Measurements from ENCODE around the gene GRM8. TPM values are rescaled to one million over a fixed set of nuclear protein-coding genes. Genes with fewer than 3 reads are reported as not detected.

Gene GRM8
- total RNA-seq, 1 experiment from 2014 or later: 0.40 TPM

DNA sequence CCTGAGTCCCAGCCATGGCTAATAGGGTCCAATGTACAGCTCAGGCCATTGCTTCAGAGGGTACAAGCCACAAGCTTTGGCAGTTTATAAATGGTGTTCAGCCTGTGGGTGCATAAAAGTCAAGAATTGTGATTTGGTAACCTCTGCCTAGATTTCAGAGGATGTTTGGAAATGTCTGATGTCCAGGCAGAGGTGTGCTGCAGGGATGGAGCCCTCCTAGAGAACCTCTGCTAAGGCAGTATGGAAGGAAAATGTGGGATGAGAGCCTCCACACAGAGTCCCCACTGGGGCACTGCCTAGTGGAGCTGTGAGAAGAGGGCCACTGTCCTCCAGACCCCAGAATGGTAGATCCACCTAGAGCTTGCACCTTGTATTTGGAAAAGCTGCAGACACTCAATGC is 779.9 kb downstream of the GRM8 start:
- TF ChIP-seq, protein P1, sequence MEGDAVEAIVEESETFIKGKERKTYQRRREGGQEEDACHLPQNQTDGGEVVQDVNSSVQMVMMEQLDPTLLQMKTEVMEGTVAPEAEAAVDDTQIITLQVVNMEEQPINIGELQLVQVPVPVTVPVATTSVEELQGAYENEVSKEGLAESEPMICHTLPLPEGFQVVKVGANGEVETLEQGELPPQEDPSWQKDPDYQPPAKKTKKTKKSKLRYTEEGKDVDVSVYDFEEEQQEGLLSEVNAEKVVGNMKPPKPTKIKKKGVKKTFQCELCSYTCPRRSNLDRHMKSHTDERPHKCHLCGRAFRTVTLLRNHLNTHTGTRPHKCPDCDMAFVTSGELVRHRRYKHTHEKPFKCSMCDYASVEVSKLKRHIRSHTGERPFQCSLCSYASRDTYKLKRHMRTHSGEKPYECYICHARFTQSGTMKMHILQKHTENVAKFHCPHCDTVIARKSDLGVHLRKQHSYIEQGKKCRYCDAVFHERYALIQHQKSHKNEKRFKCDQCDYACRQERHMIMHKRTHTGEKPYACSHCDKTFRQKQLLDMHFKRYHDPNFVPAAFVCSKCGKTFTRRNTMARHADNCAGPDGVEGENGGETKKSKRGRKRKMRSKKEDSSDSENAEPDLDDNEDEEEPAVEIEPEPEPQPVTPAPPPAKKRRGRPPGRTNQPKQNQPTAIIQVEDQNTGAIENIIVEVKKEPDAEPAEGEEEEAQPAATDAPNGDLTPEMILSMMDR (IDR thresholded peaks at IDR 0.05; ENCODE audit: unreplicated experiment): no peak
- no peak overlapping the region for H3K27ac Mint-ChIP-seq (ENCODE audit: unreplicated experiment)
- intact Hi-C loops (cut with micrococcal nuclease; ENCODE audit: unreplicated experiment): no loop called here
- no peak overlapping the region for H3K4me3 Mint-ChIP-seq (ENCODE audit: low read depth, unreplicated experiment)
- no TSS peak for BruUV-seq (replicated peaks)
- H3K4me1 Mint-ChIP-seq (ENCODE audit: low read depth, unreplicated experiment): no peaks in the 10 kb centered on the region
- DNase-seq: no peak
- no peaks in the 10 kb centered on the region for H3K27me3 Mint-ChIP-seq (ENCODE audit: unreplicated experiment)
- H3K36me3 Mint-ChIP-seq (ENCODE audit: insufficient read depth, unreplicated experiment): no peaks in the 10 kb centered on the region
- peaks cover 3% of the 10 kb centered on the region for H3K9me3 Mint-ChIP-seq (ENCODE audit: low read depth, unreplicated experiment)
- CTCF ChIA-PET: no interaction called here

DNA sequence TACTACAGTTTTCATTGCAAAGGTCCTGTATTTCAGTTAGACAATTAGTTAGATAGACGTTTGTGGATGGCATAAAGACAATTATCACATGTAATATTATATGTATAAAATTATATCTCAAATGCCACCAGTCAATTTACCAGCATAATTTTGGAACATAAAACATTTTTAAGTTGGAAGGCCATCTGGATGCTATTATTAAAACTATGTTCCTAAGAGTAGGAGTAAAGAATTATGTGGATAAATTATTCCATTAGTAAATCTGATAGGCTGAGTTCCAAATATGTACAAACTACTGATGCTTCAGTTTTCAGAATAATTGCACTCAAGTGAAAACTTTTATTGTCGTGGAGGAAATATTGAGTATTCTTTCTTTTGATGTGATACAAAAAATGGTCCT is 790.3 kb downstream of the GRM8 start:
- TF ChIP-seq, protein P1 (IDR thresholded peaks at IDR 0.05; ENCODE audit: unreplicated experiment): no peak
- Mint-ChIP-seq H3K27ac (ENCODE audit: unreplicated experiment) (no peak overlapping the region), H3K36me3 (ENCODE audit: insufficient read depth, unreplicated experiment) (no peaks in the 10 kb centered on the region), H3K9me3 (ENCODE audit: low read depth, unreplicated experiment) (peaks cover 2% of the 10 kb centered on the region), H3K4me3 (ENCODE audit: low read depth, unreplicated experiment) (no peak overlapping the region), H3K27me3 (ENCODE audit: unreplicated experiment) (no peaks in the 10 kb centered on the region), H3K4me1 (ENCODE audit: low read depth, unreplicated experiment) (no peaks in the 10 kb centered on the region)
- CTCF ChIA-PET: no interaction called here
- intact Hi-C loops (cut with micrococcal nuclease; ENCODE audit: unreplicated experiment): no loop called here
- BruUV-seq (replicated peaks): no TSS peak
- DNase-seq: no peak

DNA sequence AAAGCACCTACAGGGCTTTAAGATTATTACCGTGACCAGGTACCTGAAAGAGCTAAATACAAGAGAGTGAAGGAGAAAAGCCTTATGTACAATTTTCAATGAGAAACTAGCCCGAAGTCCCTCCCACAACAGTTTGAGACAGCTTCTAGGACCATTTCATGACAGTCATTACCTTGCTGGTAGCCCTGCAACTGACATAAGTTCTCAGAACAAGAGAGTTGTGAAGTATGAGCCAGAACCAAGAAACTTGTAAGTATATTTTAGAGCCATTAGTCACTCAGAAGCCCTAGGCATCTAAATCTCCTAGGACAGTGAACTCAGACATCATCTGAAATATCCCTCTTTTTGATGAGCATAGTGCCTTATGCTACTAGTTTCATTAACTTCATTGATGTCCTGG is 792.1 kb downstream of the GRM8 start:
- H3K4me1 Mint-ChIP-seq (ENCODE audit: low read depth, unreplicated experiment): no peaks in the 10 kb centered on the region
- TF ChIP-seq, protein P1 (IDR thresholded peaks at IDR 0.05; ENCODE audit: unreplicated experiment): no peak
- H3K9me3 Mint-ChIP-seq (ENCODE audit: low read depth, unreplicated experiment): peaks cover 2% of the 10 kb centered on the region
- no peak overlapping the region for H3K4me3 Mint-ChIP-seq (ENCODE audit: low read depth, unreplicated experiment)
- H3K27ac Mint-ChIP-seq (ENCODE audit: unreplicated experiment): no peak overlapping the region
- DNase-seq: no peak
- intact Hi-C loops (cut with micrococcal nuclease; ENCODE audit: unreplicated experiment): no loop called here
- CTCF ChIA-PET: no interaction called here
- no TSS peak for BruUV-seq (replicated peaks)
- H3K36me3 Mint-ChIP-seq (ENCODE audit: insufficient read depth, unreplicated experiment): no peaks in the 10 kb centered on the region
- H3K27me3 Mint-ChIP-seq (ENCODE audit: unreplicated experiment): no peaks in the 10 kb centered on the region

DNA sequence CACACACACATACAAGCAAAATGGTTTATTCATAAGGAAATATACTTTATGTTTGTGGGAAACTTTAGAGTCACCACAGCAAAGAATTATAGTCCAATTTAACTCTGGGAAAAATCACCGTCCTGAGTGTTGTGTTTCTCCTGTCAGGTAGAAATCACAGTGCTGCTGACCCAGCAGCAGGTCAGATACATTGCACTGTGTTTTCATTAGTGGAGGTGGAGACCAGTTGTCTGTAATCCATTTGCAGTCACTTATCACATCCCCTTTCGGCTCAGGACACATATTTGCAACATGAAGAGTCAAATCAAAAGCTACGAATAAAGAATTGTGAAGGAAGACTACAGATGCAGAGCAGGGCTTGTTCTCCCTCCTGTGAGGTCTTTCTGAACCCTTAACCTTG is 799.6 kb downstream of the GRM8 start:
- peaks cover 20% of the 10 kb centered on the region for H3K4me1 Mint-ChIP-seq (ENCODE audit: low read depth, unreplicated experiment)
- no TSS peak for BruUV-seq (replicated peaks)
- H3K4me3 Mint-ChIP-seq (ENCODE audit: low read depth, unreplicated experiment): no peak overlapping the region
- no peaks in the 10 kb centered on the region for H3K27me3 Mint-ChIP-seq (ENCODE audit: unreplicated experiment)
- no peak for DNase-seq
- intact Hi-C loops (cut with micrococcal nuclease; ENCODE audit: unreplicated experiment): no loop called here
- TF ChIP-seq, protein P1 (IDR thresholded peaks at IDR 0.05; ENCODE audit: unreplicated experiment): no peak
- no peaks in the 10 kb centered on the region for H3K36me3 Mint-ChIP-seq (ENCODE audit: insufficient read depth, unreplicated experiment)
- CTCF ChIA-PET: no interaction called here
- no peaks in the 10 kb centered on the region for H3K9me3 Mint-ChIP-seq (ENCODE audit: low read depth, unreplicated experiment)
- H3K27ac Mint-ChIP-seq (ENCODE audit: unreplicated experiment): no peak overlapping the region

DNA sequence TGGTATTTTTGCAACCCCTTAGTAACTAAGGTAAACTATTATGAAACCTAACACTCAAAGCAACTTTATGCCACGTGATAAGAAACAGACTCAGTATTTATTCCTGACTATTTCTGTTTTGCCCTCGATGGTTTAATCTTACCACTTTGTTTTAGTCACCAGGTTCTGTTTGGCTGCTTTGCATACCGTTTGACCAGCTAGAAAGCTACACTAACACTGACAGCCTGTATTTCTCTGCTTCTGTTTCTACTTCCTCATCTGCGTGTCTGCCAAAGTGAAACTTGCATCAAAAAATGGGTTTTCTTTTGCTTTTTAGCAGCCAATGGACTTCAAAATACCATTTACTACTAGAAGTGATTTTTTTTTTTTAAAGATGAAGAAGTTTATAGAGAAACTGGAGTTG is 802.5 kb downstream of the GRM8 start:
- Mint-ChIP-seq H3K9me3 (ENCODE audit: low read depth, unreplicated experiment) (no peaks in the 10 kb centered on the region), H3K27me3 (ENCODE audit: unreplicated experiment) (no peaks in the 10 kb centered on the region), H3K27ac (ENCODE audit: unreplicated experiment) (peak overlapping the region; percentile 7), H3K4me3 (ENCODE audit: low read depth, unreplicated experiment) (peak overlapping the region; percentile 30), H3K36me3 (ENCODE audit: insufficient read depth, unreplicated experiment) (no peaks in the 10 kb centered on the region), H3K4me1 (ENCODE audit: low read depth, unreplicated experiment) (peaks cover 20% of the 10 kb centered on the region)
- intact Hi-C loops (cut with micrococcal nuclease; ENCODE audit: unreplicated experiment): no loop called here
- CTCF ChIA-PET: no interaction called here
- no TSS peak for BruUV-seq (replicated peaks)
- TF ChIP-seq, protein P1 (IDR thresholded peaks at IDR 0.05; ENCODE audit: unreplicated experiment): no peak
- no peak for DNase-seq
